GM12864 (cell line): ENCODE results near the gene VWA7.

Experiments
- DNase-seq: peaks from one replicate; pipeline ENCODE4 v3.0.0-alpha.2; 2011; ENCODE audit warnings: low read depth
- H3K4me3 ChIP-seq: 2 replicates; pipeline ENCODE4 v1.5.1; 2011; ENCODE audit warnings: mild to moderate bottlenecking, low read depth, low read length, control low read depth
- TF ChIP-seq, protein P1 (sequence below): IDR thresholded peaks from 2 replicates; pipeline ENCODE4 v1.5.1; 2011; ENCODE audit warnings: low read depth, mild to moderate bottlenecking, moderate library complexity, low read length, control low read depth, inconsistent platforms; ENCODE audit errors: missing control alignments

Gene VWA7

DNA sequence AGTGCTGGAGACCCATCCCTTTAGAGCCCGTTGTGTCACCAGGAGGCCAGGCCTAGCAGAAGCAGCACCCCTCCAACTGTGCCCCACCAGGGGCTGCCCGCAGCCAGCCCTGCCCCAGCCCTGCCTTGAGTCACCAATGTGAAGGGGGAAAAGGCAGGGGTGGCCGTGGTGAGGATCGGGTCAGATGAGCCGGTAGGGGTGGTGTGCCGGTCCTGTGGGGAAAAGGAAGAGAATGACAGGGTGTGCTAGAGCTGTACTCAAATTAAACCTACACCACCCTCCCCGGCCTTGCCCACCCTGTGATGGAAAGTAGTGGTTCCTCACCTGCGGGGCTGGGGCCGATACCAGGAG is 11.6 kb downstream of the VWA7 start:
- H3K4me3 ChIP-seq: no peak overlapping the region
- no peak for DNase-seq
- TF ChIP-seq, protein P1, sequence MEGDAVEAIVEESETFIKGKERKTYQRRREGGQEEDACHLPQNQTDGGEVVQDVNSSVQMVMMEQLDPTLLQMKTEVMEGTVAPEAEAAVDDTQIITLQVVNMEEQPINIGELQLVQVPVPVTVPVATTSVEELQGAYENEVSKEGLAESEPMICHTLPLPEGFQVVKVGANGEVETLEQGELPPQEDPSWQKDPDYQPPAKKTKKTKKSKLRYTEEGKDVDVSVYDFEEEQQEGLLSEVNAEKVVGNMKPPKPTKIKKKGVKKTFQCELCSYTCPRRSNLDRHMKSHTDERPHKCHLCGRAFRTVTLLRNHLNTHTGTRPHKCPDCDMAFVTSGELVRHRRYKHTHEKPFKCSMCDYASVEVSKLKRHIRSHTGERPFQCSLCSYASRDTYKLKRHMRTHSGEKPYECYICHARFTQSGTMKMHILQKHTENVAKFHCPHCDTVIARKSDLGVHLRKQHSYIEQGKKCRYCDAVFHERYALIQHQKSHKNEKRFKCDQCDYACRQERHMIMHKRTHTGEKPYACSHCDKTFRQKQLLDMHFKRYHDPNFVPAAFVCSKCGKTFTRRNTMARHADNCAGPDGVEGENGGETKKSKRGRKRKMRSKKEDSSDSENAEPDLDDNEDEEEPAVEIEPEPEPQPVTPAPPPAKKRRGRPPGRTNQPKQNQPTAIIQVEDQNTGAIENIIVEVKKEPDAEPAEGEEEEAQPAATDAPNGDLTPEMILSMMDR: no peak

DNA sequence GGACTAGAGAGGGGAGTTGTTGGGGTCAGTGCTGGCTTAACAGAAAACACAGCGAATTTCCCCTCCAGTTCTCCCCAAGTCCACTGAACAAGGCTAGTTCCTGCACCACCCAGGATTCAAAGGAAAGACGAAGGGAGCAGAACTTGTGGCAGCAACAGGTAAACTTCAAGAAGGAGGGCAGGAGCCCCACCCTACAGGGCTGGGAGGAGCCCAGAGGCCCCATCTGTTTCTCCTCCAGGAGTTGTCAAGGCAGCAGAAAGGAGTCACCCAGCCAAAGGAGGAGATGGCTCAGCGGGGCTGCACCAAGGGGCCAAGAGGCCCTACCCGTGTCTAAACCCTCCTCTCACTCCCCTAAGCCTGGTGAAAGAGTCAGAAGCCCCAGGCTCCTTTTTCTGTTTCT is 12.9 kb downstream of the VWA7 start:
- no peak overlapping the region for H3K4me3 ChIP-seq
- DNase-seq: no peak
- TF ChIP-seq, protein P1: no peak

DNA sequence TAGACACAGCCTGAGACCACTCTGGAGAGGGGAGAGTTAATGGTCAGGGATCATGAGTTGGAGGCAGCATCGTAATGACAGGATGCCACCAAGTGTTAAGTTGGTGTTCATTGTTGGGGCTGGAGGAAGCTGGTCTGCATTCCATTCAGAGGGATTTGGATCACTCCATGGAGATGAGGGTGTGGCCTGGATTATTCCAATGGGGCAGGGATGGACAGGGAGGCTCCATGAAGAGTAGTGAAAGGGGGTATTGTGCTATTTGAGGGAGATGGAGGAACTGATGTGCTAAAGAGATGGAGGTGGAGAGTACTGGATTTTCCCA is 13.5 kb downstream of the VWA7 start:
- no peak overlapping the region for H3K4me3 ChIP-seq
- DNase-seq: no peak
- TF ChIP-seq, protein P1: no peak

DNA sequence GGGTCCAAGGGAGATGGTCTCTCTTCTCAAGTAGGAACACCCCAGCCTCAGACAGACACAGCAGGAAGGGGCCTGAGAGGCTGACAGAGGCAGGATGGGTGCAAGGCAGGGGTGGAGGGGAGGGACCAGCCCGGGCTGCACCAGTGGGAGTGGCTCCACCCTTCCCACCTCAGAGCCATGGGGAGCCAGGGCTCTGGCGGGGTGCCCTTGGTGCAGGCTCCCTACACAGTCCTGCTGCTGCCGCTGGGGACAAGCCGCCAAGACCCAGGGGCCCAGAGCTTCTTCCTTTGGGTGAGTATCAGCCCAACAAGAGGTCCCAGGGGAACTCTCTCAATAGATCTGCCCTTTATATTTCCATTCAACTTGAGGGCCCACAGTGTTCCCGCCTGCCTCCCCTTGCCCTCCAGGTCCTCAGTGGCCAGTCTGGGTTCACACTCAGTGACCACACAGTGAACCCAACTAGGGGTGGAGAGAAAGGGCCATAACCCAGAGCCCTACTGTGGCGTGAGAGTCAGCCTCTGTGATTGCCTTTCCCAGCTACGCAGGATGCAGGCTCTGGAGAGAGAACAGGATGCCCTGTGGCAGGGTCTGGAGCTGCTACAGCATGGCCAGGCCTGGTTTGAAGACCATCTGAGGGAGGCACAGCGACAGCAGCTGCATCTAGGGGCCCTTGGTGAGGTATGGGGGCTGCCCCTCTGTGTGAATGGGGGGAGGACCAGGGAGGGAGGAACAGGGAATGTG is 14.1 kb downstream of the VWA7 start:
- TF ChIP-seq, protein P1: no peak
- H3K4me3 ChIP-seq: no peak overlapping the region
- DNase-seq: no peak

DNA sequence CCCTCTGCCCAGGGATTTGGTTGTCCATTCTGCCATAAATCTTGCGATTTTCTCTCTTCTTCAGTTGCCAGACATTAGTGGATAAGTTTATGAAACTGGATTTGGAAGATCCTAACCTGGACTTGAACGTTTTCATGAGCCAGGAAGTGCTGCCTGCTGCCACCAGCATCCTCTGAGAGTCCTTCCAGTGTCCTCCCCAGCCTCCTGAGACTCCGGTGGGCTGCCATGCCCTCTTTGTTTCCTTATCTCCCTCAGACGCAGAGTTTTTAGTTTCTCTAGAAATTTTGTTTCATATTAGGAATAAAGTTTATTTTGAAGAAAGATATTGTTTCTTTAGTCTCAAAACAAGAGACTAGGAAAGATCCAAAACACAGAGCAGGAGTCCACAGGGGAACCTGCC is 14.8 kb downstream of the VWA7 start, which contains the start of gene SAPCD1:
SAPCD1 (plus strand) TSS at position 301 of the 400 bp plus-strand sequence. CDS start 399 bp downstream, outside the sequence.
- no peak for DNase-seq
- TF ChIP-seq, protein P1: no peak
- no peak within 1 kb of the TSS for H3K4me3 ChIP-seq

DNA sequence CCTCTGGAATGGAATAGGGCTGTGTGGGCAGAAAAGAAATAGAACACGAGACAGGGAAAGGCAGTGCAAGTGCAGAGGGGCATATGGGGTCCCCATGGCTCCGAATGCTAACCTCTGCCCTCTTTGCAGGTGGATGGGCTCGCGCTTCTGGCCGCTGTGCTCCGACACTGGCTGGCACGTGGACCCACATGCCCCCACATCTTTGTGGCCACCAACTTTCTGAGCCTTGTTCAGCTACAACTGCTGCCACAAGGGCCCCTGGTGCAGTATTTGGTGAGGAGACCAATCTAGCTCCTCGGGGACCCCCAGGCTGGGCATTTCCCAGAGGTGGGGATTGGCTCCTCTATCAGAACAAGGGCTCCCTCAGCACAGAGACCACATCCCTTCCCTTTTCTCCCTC is 15.8 kb downstream of the VWA7 start:
- H3K4me3 ChIP-seq: no peak overlapping the region
- DNase-seq: no peak
- TF ChIP-seq, protein P1: no peak

DNA sequence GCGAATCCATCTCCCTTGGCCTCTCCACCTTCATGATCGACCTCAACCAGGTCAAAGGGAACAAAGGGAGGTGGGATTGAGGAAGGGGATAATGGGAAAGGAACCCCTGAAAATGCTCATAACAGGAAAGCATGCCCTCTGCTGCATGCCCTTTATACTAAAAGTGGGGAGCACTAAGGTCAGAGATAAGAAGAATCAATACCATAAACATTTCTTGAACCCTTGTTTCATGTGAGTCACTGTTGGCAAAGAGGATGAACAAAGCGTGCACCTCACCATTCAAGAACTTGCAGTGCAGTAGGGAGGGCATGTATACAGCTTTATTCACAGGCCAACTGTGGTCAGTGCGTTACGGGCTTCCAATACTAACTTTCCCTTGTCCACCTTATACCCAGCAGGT is 16.3 kb downstream of the VWA7 start:
- no peak overlapping the region for H3K4me3 ChIP-seq
- no peak for DNase-seq
- TF ChIP-seq, protein P1: no peak
